ENCODE data around the gene ANO9. TPM values are rescaled to one million over a fixed set of nuclear protein-coding genes. Genes with fewer than 3 reads are reported as not detected.

ANO9 gene
- total RNA-seq, 3 donors from 2014 or later = 0.32 to 14.2 (median 9.8) TPM

DNA sequence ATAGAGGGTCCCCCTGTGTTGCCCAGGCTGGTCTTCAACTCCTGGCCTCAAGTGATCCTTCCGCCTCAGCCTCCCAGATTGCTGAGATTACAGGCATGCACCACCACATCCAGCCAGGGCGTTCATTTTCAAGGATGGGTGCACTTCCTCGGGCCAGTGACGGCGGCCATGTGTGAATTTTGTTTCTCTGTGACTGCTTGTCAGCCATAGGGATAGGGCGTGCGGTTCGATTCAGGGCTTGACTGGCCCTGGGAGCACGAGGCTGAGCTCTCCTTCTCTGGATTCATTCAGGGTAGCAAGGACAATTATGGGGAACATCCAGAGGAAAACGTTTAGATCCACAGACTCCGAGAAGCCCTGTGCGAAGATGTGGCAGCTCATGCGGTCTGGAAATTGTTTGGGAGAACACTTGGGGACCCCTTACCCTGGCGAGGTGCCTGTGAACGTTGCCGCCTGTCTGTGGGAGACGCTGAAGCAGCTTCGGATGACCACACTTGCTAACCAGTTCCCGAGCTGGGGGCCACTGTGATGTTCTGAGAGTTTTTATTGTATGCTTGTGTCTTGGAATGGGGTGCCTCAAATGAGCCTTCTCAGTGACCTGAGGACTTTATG is 11.2 kb upstream of the ANO9 start:
- Histone ChIP-seq H3K4me3 (no peak overlapping the region), H3K36me3 (no peaks in the 10 kb centered on the region), H3K4me1 (peaks cover 0 to 4% of the 10 kb centered on the region in 2 donors), H3K9me3 (no peaks in the 10 kb centered on the region), H3K27me3 (no peaks in the 10 kb centered on the region), H3K27ac (no peak overlapping the region)
- TF ChIP-seq POLR2AphosphoS5 (IDR thresholded peaks at IDR 0.05) (no peak), POLR2A (IDR thresholded peaks at IDR 0.05) (no peak), CTCF (IDR thresholded peaks at IDR 0.05) (no peak)
- DNase-seq (ENCODE audit: low spot score in 2 of 2) = no peak
- intact Hi-C loops (cut with DNase I; ENCODE audit: low total_unique reads) = loop anchor here (10.0 kb wide), 1 partner anchor 148 kb away; the partner anchor contains the start of gene IFITM2

DNA sequence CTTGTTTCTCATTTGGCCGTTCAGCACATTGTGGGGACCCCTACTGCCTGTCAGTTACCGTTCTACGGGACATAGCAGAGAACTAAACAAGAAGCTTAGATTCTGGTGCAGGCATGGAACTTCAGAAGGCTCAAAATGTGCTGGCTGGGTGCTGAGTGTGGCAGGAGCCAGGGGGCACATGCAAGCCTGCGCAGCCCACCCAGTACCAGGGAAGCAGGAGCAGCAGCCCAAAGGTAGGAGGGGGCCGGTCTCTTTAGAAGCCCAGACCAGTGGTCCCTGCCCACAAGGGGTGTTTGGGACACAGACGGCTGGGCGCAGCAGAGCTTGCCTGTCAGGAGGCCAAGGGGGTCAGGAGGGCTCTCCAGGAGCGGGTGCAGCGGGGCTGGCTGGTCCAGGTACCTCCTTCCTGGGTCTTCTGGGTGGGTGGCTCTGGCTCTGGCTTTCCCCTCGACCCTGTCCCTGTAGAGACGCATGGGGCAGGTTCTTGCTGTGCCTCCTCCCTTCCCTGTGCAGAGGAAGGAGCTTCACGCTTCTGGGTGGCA is 10.5 kb upstream of the ANO9 start:
- no peak for DNase-seq (ENCODE audit: low spot score in 2 of 2)
- intact Hi-C loops (cut with DNase I; ENCODE audit: low total_unique reads) = loop anchor here (10.0 kb wide), 1 partner anchor 147 kb away; the partner anchor contains the start of gene IFITM2

DNA sequence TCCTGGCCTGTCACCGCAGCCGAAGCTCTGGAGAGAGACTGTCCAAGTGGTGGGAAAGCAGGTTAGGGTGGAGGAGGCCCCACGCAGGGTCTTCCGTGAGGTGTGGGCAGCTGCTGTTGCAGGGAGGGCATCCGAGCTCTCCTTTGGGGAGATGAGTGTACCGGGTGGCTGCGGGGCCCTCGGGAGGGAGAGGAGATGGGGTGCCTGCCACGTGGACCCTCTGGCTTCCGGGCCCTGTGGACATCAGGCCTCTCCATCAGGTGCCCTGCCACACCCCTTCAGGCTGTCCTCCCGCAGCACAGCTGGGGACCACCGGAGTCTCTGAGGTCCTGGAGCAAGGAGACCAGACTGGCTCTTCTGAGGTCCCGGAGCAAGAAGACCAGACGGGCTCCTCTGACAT is 9.9 kb upstream of the ANO9 start:
- peaks cover 0 to 4% of the 10 kb centered on the region in 2 donors for H3K4me1 ChIP-seq
- intact Hi-C loops (cut with DNase I; ENCODE audit: low total_unique reads) = loop anchor here (10.0 kb wide), 1 partner anchor 147 kb away; the partner anchor contains the start of gene IFITM2
- TF ChIP-seq POLR2A (IDR thresholded peaks at IDR 0.05) (no peak), POLR2AphosphoS5 (IDR thresholded peaks at IDR 0.05) (no peak), CTCF (IDR thresholded peaks at IDR 0.05) (no peak)
- H3K4me3 ChIP-seq = peak overlapping the region in 2 of 3 donors; percentile 89 to 95
- H3K36me3 ChIP-seq = no peaks in the 10 kb centered on the region
- H3K27me3 ChIP-seq = no peaks in the 10 kb centered on the region
- H3K27ac ChIP-seq = peak overlapping the region in 1 of 2 donors; percentile 93
- DNase-seq (ENCODE audit: low spot score in 2 of 2) = no peak
- no peaks in the 10 kb centered on the region for H3K9me3 ChIP-seq

More for the DNA sequence above, 10.5 kb upstream of the ANO9 start:
- no peaks in the 10 kb centered on the region for H3K36me3 ChIP-seq
- no peaks in the 10 kb centered on the region for H3K27me3 ChIP-seq
- no peak overlapping the region for H3K4me3 ChIP-seq
- TF ChIP-seq POLR2AphosphoS5 (IDR thresholded peaks at IDR 0.05) (no peak), POLR2A (IDR thresholded peaks at IDR 0.05) (no peak), CTCF (IDR thresholded peaks at IDR 0.05) (no peak)
- H3K4me1 ChIP-seq = peaks cover 0 to 4% of the 10 kb centered on the region in 2 donors
- H3K9me3 ChIP-seq = no peaks in the 10 kb centered on the region
- no peak overlapping the region for H3K27ac ChIP-seq

DNA sequence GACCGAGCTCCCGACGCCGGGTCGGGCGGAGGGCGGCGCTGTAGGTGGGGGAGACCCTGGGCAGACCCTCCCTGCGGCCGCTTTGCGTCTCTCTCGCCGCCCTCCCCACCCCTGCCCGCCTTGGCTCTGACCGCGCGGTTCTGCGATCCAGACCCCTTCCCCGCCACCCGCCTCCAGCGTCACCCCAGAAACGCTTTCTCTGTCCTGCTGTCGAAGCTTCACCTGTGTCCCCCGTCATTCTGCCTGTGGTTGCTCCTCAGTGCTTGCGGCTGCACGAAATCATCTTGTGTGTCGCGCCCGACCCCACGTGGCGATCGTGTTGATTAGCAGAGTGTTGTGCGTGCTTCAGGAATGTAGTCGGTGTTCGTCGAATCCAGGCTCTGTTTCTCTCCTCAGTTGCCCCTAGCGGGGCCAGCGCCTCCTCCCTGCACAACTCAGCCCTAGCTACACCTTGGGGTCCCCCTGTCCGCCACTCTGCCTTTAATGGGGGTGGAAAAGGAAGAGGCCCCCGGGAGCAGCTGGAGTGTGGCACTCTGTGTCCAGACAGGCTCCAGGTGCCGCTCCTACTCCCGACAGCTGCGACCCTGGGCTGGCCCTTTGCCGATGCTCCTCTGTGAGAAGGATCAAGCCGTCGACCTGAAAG is 9.1 kb upstream of the ANO9 start:
- peak overlapping the region; percentile 89 to 96 (median 95) for H3K4me3 ChIP-seq
- H3K36me3 ChIP-seq = no peaks in the 10 kb centered on the region
- no peaks in the 10 kb centered on the region for H3K27me3 ChIP-seq
- peak in 2 of 3 donors; percentile 20 to 23 for TF ChIP-seq POLR2AphosphoS5 (IDR thresholded peaks at IDR 0.05)
- peak in 2 of 3 donors; percentile 11 to 30 for TF ChIP-seq CTCF (IDR thresholded peaks at IDR 0.05)
- no peak for TF ChIP-seq POLR2A (IDR thresholded peaks at IDR 0.05)
- H3K4me1 ChIP-seq = peaks cover 0 to 4% of the 10 kb centered on the region in 2 donors
- H3K9me3 ChIP-seq = no peaks in the 10 kb centered on the region
- intact Hi-C loops (cut with DNase I; ENCODE audit: low total_unique reads) = loop anchor here (10.0 kb wide), 1 partner anchor 146 kb away; the partner anchor contains the start of gene IFITM2
- peak; percentile 68 to 72 for DNase-seq (ENCODE audit: low spot score in 2 of 2)
- H3K27ac ChIP-seq = peak overlapping the region; percentile 89 to 93

Measured in breast epithelium (tissue), 4 donors.